Loucy (cell line): Measurements from ENCODE around the gene SYT2.

Source experiments
- EZH2phosphoT487 ChIP-seq: fragments of 200-600 bp; IDR thresholded peaks from 2 replicates; pipeline ENCODE4 v1.6.1; 2018; ENCODE audit warnings: antibody characterized with exemption, mild to moderate bottlenecking, moderate library complexity, borderline replicate concordance
- TF ChIP-seq, protein P1 (sequence below): fragments of 200-600 bp; sonication (generic); conservative IDR thresholded peaks from 2 replicates; pipeline ENCODE4 v1.5.1; 2014; ENCODE audit warnings: mild to moderate bottlenecking, antibody characterized with exemption, low read length

DNA sequence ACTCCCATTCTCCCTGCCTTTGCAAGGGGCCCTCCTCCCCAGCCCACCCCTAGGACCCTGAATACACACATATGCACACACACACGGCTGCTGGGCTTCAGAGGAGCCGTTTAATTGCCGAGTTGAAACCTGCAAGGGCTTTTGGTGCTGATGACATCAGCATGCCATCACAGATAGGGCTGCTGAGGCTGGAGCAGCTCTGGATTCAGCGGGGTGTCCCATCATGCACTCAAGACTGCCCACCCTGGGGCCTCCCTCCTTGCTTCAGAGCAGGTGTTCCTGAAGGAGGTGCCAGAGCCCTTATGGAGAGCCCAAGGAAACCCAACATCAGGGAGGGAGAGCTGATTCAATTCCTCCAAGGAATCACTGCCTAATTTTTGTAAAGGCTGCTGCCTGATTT is 5.7 kb downstream of the SYT2 start:
- TF ChIP-seq, protein P1, sequence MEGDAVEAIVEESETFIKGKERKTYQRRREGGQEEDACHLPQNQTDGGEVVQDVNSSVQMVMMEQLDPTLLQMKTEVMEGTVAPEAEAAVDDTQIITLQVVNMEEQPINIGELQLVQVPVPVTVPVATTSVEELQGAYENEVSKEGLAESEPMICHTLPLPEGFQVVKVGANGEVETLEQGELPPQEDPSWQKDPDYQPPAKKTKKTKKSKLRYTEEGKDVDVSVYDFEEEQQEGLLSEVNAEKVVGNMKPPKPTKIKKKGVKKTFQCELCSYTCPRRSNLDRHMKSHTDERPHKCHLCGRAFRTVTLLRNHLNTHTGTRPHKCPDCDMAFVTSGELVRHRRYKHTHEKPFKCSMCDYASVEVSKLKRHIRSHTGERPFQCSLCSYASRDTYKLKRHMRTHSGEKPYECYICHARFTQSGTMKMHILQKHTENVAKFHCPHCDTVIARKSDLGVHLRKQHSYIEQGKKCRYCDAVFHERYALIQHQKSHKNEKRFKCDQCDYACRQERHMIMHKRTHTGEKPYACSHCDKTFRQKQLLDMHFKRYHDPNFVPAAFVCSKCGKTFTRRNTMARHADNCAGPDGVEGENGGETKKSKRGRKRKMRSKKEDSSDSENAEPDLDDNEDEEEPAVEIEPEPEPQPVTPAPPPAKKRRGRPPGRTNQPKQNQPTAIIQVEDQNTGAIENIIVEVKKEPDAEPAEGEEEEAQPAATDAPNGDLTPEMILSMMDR, result no peak
- no peak for TF ChIP-seq EZH2phosphoT487
